H1 (cell line): ENCODE data around the gene EPHA6.

Source experiments
- FOSL1 ChIP-seq: IDR thresholded peaks from 2 replicates; pipeline ENCODE4 v1.6.1; 2011; ENCODE audit warnings: mild to moderate bottlenecking, low read depth, low read length, moderate library complexity; ENCODE audit not compliant: insufficient read depth
- HDAC6 ChIP-seq: IDR thresholded peaks from one replicate; pipeline ENCODE4 v1.7.1; 2012; ENCODE audit warnings: low read depth, mild to moderate bottlenecking, inconsistent platforms, low read length, moderate library complexity
- JUN ChIP-seq: IDR thresholded peaks from 2 replicates; pipeline ENCODE4 v1.6.1; 2011; ENCODE audit warnings: low read depth, mild to moderate bottlenecking, improper control_type of control experiment, low read length
- POLR2A ChIP-seq, 2 experiments: IDR thresholded peaks; 1 replicate in 1 of 2; 2 replicates in 1 of 2; pipeline ENCODE4 v1.6.1; 2011; ENCODE audit warnings: low read depth in 2 of 2, low read length in 2 of 2, mild to moderate bottlenecking in 2 of 2; ENCODE audit errors: control extremely low read depth in 1 of 2
- POU5F1 ChIP-seq: IDR thresholded peaks from 2 replicates; pipeline ENCODE4 v1.6.1; 2011; ENCODE audit warnings: low read depth, mild to moderate bottlenecking, low read length, moderate library complexity
- SP4 ChIP-seq: IDR thresholded peaks from 2 replicates; pipeline ENCODE4 v1.6.1; 2012; ENCODE audit warnings: low read length, inconsistent platforms
- TF ChIP-seq, protein P1 (sequence below), 3 experiments: IDR thresholded peaks; 1 replicate in 2 of 3; 2 replicates in 1 of 3; pipeline versions ENCODE4 v1.5.1 to v1.6.1; 2011; ENCODE audit warnings: low read length in 3 of 3, mild to moderate bottlenecking in 3 of 3, inconsistent platforms in 2 of 3, low read depth in 1 of 3, moderate library complexity in 1 of 3; ENCODE audit not compliant: insufficient read depth in 1 of 3; ENCODE audit errors: control extremely low read depth in 1 of 3
- TF ChIP-seq, protein P2 (sequence below): IDR thresholded peaks from 2 replicates; pipeline ENCODE4 v1.6.1; 2012; ENCODE audit warnings: inconsistent platforms
- TF ChIP-seq, protein P3 (sequence below): IDR thresholded peaks from 2 replicates; pipeline ENCODE4 v1.6.1; 2012; ENCODE audit warnings: low read length, inconsistent platforms
- TF ChIP-seq, protein P4 (sequence below): IDR thresholded peaks from 2 replicates; pipeline ENCODE4 v1.6.1; 2011; ENCODE audit warnings: low read length, improper control_type of control experiment

DNA sequence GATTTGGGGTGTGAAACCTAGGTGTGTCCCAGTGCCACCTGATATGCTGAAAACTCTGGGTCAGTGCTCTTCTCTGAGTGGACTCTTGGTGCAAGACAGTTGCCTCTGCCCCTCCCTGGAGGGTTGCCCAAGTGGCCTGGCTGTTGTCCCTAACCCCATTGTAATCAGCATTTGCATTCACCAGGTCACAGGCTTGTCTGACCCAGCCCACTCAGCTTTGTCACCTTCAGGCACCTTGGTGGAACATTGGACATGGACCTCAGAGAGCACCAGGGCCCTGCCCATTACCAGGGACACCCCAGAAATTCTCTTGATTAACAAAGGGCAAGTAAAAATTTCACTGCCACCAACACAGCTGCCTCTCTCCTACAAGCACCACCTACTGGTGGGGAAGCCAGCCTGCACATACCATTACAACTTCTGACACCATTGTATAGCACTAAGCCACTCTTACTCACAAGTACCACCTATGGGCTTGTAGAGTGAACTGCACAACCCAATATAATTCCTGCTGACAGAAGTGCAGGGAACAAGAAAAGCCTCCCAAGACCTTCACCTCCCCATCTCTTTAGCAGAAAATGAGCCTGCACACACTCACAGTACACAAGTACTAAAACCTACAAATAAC, 324.6 kb downstream of the EPHA6 start:
- TF ChIP-seq, protein P1, sequence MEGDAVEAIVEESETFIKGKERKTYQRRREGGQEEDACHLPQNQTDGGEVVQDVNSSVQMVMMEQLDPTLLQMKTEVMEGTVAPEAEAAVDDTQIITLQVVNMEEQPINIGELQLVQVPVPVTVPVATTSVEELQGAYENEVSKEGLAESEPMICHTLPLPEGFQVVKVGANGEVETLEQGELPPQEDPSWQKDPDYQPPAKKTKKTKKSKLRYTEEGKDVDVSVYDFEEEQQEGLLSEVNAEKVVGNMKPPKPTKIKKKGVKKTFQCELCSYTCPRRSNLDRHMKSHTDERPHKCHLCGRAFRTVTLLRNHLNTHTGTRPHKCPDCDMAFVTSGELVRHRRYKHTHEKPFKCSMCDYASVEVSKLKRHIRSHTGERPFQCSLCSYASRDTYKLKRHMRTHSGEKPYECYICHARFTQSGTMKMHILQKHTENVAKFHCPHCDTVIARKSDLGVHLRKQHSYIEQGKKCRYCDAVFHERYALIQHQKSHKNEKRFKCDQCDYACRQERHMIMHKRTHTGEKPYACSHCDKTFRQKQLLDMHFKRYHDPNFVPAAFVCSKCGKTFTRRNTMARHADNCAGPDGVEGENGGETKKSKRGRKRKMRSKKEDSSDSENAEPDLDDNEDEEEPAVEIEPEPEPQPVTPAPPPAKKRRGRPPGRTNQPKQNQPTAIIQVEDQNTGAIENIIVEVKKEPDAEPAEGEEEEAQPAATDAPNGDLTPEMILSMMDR (IDR thresholded peaks at IDR 0.05; ENCODE audit: control extremely low read depth in 1 of 3, insufficient read depth in 1 of 3, low read depth in 1 of 3, low read length in 3 of 3) = peak; percentile 67 to 98 (median 97)
- TF ChIP-seq SP4 (no peak), POU5F1 (no peak), FOSL1 (no peak), POLR2A (IDR thresholded peaks at IDR 0.05; ENCODE audit: control extremely low read depth in 1 of 2, low read depth in 2 of 2, low read length in 2 of 2) (no peak), HDAC6 (no peak), JUN (no peak)
- TF ChIP-seq, protein P2, sequence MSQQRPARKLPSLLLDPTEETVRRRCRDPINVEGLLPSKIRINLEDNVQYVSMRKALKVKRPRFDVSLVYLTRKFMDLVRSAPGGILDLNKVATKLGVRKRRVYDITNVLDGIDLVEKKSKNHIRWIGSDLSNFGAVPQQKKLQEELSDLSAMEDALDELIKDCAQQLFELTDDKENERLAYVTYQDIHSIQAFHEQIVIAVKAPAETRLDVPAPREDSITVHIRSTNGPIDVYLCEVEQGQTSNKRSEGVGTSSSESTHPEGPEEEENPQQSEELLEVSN = no peak
- TF ChIP-seq, protein P3, sequence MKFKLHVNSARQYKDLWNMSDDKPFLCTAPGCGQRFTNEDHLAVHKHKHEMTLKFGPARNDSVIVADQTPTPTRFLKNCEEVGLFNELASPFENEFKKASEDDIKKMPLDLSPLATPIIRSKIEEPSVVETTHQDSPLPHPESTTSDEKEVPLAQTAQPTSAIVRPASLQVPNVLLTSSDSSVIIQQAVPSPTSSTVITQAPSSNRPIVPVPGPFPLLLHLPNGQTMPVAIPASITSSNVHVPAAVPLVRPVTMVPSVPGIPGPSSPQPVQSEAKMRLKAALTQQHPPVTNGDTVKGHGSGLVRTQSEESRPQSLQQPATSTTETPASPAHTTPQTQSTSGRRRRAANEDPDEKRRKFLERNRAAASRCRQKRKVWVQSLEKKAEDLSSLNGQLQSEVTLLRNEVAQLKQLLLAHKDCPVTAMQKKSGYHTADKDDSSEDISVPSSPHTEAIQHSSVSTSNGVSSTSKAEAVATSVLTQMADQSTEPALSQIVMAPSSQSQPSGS = no peak
- TF ChIP-seq, protein P4, sequence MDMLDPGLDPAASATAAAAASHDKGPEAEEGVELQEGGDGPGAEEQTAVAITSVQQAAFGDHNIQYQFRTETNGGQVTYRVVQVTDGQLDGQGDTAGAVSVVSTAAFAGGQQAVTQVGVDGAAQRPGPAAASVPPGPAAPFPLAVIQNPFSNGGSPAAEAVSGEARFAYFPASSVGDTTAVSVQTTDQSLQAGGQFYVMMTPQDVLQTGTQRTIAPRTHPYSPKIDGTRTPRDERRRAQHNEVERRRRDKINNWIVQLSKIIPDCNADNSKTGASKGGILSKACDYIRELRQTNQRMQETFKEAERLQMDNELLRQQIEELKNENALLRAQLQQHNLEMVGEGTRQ = no peak
